ENCODE measurements around the gene ROR1. TPM values are rescaled to one million over a fixed set of nuclear protein-coding genes. Genes with fewer than 3 reads are reported as not detected.

Gene ROR1
- polyA plus RNA-seq, 1 of the 3 experiments (the other 2 are of a cell fraction) = 4.0 TPM

DNA sequence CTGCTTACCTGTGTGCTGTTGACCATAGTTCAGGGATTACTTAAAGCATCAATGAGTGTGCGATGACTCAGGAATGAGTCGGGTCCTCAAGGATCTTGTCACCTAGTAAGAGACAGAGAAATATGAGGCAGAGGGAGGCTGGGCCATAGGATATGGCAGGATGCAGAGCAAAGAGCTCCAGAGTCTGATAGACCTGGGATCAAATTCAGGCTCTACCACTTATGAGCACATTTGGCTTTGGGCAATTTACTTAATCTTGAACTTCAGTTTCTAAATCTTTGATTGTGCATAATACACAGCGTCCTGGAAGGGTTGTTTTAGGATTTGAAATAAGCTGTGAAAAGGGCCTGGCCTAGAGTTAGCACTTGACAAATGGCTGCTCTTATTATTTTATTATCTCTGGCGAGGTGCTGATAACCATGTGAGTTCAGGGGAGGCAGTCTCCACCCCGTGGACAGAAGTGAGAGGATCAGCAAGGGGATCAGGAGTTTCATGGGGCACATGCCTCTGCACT lies 94.5 kb downstream of the ROR1 start:
- peak overlapping the region in 1 of 2 experiments; percentile 88; a peak in 2 of 4 replicates for H3K27ac ChIP-seq (ENCODE audit: low read depth in 2 of 2, low read length in 1 of 2)
- ChIA-PET POLR2A (no interaction called here), CTCF (interaction anchor here (1.7 kb wide), 1 partner anchor 95 kb away, joined by 7 read pairs; the partner anchor contains the start of gene ROR1)
- H3K27me3 ChIP-seq (ENCODE audit: insufficient read depth) = no peaks in the 10 kb centered on the region
- TF ChIP-seq SMC3 (IDR thresholded peaks at IDR 0.05; ENCODE audit: low read depth, low read length) = peak; percentile 30; the same call in 1 of the 2 replicates
- TF ChIP-seq JUND (IDR thresholded peaks at IDR 0.05) = peak; percentile 13; the same call in 1 of the 2 replicates
- TF ChIP-seq, protein P1, sequence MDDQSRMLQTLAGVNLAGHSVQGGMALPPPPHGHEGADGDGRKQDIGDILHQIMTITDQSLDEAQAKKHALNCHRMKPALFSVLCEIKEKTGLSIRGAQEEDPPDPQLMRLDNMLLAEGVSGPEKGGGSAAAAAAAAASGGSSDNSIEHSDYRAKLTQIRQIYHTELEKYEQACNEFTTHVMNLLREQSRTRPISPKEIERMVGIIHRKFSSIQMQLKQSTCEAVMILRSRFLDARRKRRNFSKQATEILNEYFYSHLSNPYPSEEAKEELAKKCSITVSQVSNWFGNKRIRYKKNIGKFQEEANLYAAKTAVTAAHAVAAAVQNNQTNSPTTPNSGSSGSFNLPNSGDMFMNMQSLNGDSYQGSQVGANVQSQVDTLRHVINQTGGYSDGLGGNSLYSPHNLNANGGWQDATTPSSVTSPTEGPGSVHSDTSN (IDR thresholded peaks at IDR 0.05) = peak; percentile 31; the same call in 1 of the 2 replicates
- TF ChIP-seq EZH2phosphoT487 (IDR thresholded peaks at IDR 0.05; ENCODE audit: borderline replicate concordance, low read depth) = no peak
- no peak for TF ChIP-seq NRF1 (IDR thresholded peaks at IDR 0.05; ENCODE audit: low read depth, low read length)
- TF ChIP-seq RAD21 (IDR thresholded peaks at IDR 0.05; ENCODE audit: low read length) = peak; percentile 47
- no peak for TF ChIP-seq YY1 (IDR thresholded peaks at IDR 0.05; ENCODE audit: low read depth)
- peak; percentile 69; the same call in 1 of the 2 replicates for TF ChIP-seq FOSL2 (IDR thresholded peaks at IDR 0.05; ENCODE audit: borderline replicate concordance, low read depth)
- no peak overlapping the region for H3K4me2 ChIP-seq
- H3K79me2 ChIP-seq (ENCODE audit: insufficient read depth) = no peaks in the 10 kb centered on the region
- H3K9me3 ChIP-seq = no peaks in the 10 kb centered on the region
- H4K20me1 ChIP-seq (ENCODE audit: insufficient read depth) = no peaks in the 10 kb centered on the region
- WGBS (ENCODE audit: low lambda C conversion rate) = 64% methylated on average over 5 of the region's 5 CpGs
- H3K9me2 ChIP-seq = no peaks in the 10 kb centered on the region
- no peak overlapping the region for H3K4me3 ChIP-seq (ENCODE audit: low read depth in 2 of 2, low read length in 1 of 2)
- no peak for DNase-seq
- no peak overlapping the region for H2AFZ ChIP-seq (ENCODE audit: low read depth)
- H3K4me1 ChIP-seq (ENCODE audit: control insufficient read depth in 1 of 2, insufficient read depth in 2 of 2, low read depth in 1 of 2, low read length in 1 of 2) = peaks cover 6 to 29% of the 10 kb centered on the region in 2 experiments; a peak in 3 of 4 replicates
- no peaks in the 10 kb centered on the region for H3K36me3 ChIP-seq (replicated peaks in 1 of 2; ENCODE audit: control insufficient read depth in 1 of 2, insufficient read depth in 2 of 2, low read length in 1 of 2)
- no peak overlapping the region for H3K9ac ChIP-seq
- peaks cover under 1% of the 10 kb centered on the region for H3F3A ChIP-seq (replicated peaks; ENCODE audit: insufficient read depth)

DNA sequence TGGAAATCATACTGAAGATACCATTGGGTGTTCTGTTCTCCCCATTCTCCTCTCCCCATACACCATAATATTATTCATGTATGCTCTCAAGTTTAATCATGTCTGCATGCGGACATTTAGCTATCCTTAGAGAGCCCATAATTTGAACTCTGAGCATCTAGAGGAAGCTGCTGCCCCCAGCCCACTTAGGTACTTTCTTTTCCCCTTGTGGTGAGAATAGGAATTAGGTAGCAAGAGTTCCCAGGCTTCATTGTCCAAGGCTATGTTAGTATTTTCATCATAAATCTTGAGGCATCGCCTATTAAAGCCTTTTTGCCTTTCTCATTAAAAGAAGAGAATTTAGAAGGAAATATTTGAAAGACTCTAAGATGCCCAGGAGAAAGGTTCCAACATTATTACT lies 96.3 kb downstream of the ROR1 start:
- H3K9me2 ChIP-seq = no peaks in the 10 kb centered on the region
- POLR2A ChIA-PET = no interaction called here
- TF ChIP-seq, protein P2, sequence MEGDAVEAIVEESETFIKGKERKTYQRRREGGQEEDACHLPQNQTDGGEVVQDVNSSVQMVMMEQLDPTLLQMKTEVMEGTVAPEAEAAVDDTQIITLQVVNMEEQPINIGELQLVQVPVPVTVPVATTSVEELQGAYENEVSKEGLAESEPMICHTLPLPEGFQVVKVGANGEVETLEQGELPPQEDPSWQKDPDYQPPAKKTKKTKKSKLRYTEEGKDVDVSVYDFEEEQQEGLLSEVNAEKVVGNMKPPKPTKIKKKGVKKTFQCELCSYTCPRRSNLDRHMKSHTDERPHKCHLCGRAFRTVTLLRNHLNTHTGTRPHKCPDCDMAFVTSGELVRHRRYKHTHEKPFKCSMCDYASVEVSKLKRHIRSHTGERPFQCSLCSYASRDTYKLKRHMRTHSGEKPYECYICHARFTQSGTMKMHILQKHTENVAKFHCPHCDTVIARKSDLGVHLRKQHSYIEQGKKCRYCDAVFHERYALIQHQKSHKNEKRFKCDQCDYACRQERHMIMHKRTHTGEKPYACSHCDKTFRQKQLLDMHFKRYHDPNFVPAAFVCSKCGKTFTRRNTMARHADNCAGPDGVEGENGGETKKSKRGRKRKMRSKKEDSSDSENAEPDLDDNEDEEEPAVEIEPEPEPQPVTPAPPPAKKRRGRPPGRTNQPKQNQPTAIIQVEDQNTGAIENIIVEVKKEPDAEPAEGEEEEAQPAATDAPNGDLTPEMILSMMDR (IDR thresholded peaks at IDR 0.05) = peak; percentile 15; the same call in 1 of the 2 replicates
- no peak for TF ChIP-seq NFIC (IDR thresholded peaks at IDR 0.05; ENCODE audit: borderline replicate concordance)
- H3K36me3 ChIP-seq (replicated peaks in 1 of 2; ENCODE audit: control insufficient read depth in 1 of 2, insufficient read depth in 2 of 2, low read length in 1 of 2) = no peaks in the 10 kb centered on the region
- no peak overlapping the region; a peak in 1 of 4 replicates for H3K27ac ChIP-seq (ENCODE audit: low read depth in 2 of 2, low read length in 1 of 2)
- H2AFZ ChIP-seq (ENCODE audit: low read depth) = no peak overlapping the region
- no peaks in the 10 kb centered on the region for H3K9me3 ChIP-seq
- H4K20me1 ChIP-seq (ENCODE audit: insufficient read depth) = no peaks in the 10 kb centered on the region
- H3K4me3 ChIP-seq (ENCODE audit: low read depth in 2 of 2, low read length in 1 of 2) = no peak overlapping the region
- no peaks in the 10 kb centered on the region for H3K79me2 ChIP-seq (ENCODE audit: insufficient read depth)
- 95% methylated on average over 2 of the region's 2 CpGs for WGBS (ENCODE audit: low lambda C conversion rate)
- H3F3A ChIP-seq (replicated peaks; ENCODE audit: insufficient read depth) = peaks cover 19% of the 10 kb centered on the region
- CTCF ChIA-PET = no interaction called here
- no peaks in the 10 kb centered on the region for H3K27me3 ChIP-seq (ENCODE audit: insufficient read depth)
- no peak overlapping the region for H3K4me2 ChIP-seq
- DNase-seq = no peak
- no peak overlapping the region for H3K9ac ChIP-seq
- H3K4me1 ChIP-seq (ENCODE audit: control insufficient read depth in 1 of 2, insufficient read depth in 2 of 2, low read depth in 1 of 2, low read length in 1 of 2) = peaks cover 16 to 34% of the 10 kb centered on the region in 2 experiments; a peak in 3 of 4 replicates
